HG02798 (cell line): ENCODE measurements around the gene EML5.

Experiments used
- ATAC-seq: cut with Tn5 transposase; IDR thresholded peaks from one replicate; pipeline ENCODE4 v1.9.1; 2021; ENCODE audit warnings: mild to moderate bottlenecking; ENCODE audit not compliant: unreplicated experiment, poor library complexity

EML5 gene

GRCh38 chr14:88628033-88628432 lies 164.7 kb downstream of the EML5 start:
- ATAC-seq, result no peak

- ATAC-seq, result no peak
Observed at GRCh38 chr14:88625671-88626070, 167.1 kb downstream of the EML5 start.

GRCh38 chr14:88621100-88621499 lies 171.7 kb downstream of the EML5 start:
- ATAC-seq, result no peak

GRCh38 chr14:88618476-88618875 lies 174.3 kb downstream of the EML5 start:
- no peak for ATAC-seq

- ATAC-seq, result no peak
Observed at GRCh38 chr14:88617479-88617878, 175.3 kb downstream of the EML5 start.

- ATAC-seq, result no peak
Observed at GRCh38 chr14:88616697-88617096, 176.1 kb downstream of the EML5 start.

- no peak for ATAC-seq
Observed at GRCh38 chr14:88614218-88614907, 178.4 kb downstream of the EML5 start.

- ATAC-seq, result no peak
Observed at GRCh38 chr14:88613552-88614010, 179.2 kb downstream of the EML5 start.

GRCh38 chr14:88612981-88613380 lies 179.8 kb downstream of the EML5 start:
- no peak for ATAC-seq

- no peak for ATAC-seq
Observed at GRCh38 chr14:88611878-88612277, 180.9 kb downstream of the EML5 start.

GRCh38 chr14:88607829-88608228 lies 184.9 kb downstream of the EML5 start:
- ATAC-seq, result no peak

- ATAC-seq, result no peak
Observed at GRCh38 chr14:88605594-88605993, 187.2 kb downstream of the EML5 start.

- no peak for ATAC-seq
Observed at GRCh38 chr14:88604212-88604611, 188.5 kb downstream of the EML5 start.

GRCh38 chr14:88599761-88600439 lies 192.9 kb downstream of the EML5 start:
- peak; percentile 91 for ATAC-seq

- peak; percentile 40 for ATAC-seq
Observed at GRCh38 chr14:88599326-88599725, 193.4 kb downstream of the EML5 start.

- ATAC-seq, result no peak
Observed at GRCh38 chr14:88598097-88598675, 194.6 kb downstream of the EML5 start.

- no peak for ATAC-seq
Observed at GRCh38 chr14:88597601-88598000, 195.2 kb downstream of the EML5 start.

GRCh38 chr14:88597038-88597437 lies 195.7 kb downstream of the EML5 start:
- no peak for ATAC-seq

GRCh38 chr14:88592031-88592430 lies 200.7 kb downstream of the EML5 start:
- ATAC-seq, result no peak

- ATAC-seq, result no peak
Observed at GRCh38 chr14:88590173-88590572, 202.6 kb downstream of the EML5 start.

GRCh38 chr14:88588081-88588480 lies 204.7 kb downstream of the EML5 start:
- ATAC-seq, result no peak

- ATAC-seq, result no peak
Observed at GRCh38 chr14:88584451-88584850, 208.3 kb downstream of the EML5 start.
